GM23338 (cell line): ENCODE data around the gene NFIA.

Source experiments
- EZH2 ChIP-seq: fragments of 200-600 bp; sonication (generic); IDR thresholded peaks from one replicate; pipeline ENCODE4 v1.8.0; 2017; ENCODE audit warnings: antibody characterized with exemption, mild to moderate bottlenecking, low read depth; ENCODE audit not compliant: unreplicated experiment
- POLR2AphosphoS5 ChIP-seq: IDR thresholded peaks from 2 replicates; pipeline ENCODE4 v1.6.1; 2016; ENCODE audit warnings: antibody characterized with exemption, low read depth
- TF ChIP-seq, protein P1 (sequence below), 2 experiments: fragments of 200-600 bp in 1 of 2; sonication (generic) in 1 of 2; conservative IDR thresholded peaks; 2 replicates each; pipeline versions ENCODE4 v1.5.1 to v1.6.1; 2016 to 2017; ENCODE audit warnings: antibody characterized with exemption in 2 of 2, low read depth in 2 of 2, mild to moderate bottlenecking in 2 of 2, moderate library complexity in 1 of 2

DNA sequence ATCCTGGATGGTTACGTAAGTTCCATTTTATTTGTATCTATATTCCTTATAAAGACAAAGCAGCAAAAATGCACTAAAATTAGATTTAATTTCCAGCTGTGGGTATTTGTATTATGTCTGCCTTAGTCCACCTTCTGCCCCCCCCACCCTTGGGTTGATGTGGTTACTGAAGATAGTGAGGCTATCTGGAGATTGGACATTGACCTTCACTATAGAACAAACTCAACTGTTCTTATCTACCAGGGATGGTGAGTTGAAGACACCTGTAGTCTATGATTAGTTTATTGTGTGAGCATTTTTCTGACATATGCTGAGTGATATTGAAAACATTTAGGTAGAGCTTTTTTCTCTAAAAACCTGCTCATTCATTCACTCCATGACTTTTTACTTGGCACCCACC is 122.2 kb downstream of the NFIA start:
- TF ChIP-seq, protein P1, sequence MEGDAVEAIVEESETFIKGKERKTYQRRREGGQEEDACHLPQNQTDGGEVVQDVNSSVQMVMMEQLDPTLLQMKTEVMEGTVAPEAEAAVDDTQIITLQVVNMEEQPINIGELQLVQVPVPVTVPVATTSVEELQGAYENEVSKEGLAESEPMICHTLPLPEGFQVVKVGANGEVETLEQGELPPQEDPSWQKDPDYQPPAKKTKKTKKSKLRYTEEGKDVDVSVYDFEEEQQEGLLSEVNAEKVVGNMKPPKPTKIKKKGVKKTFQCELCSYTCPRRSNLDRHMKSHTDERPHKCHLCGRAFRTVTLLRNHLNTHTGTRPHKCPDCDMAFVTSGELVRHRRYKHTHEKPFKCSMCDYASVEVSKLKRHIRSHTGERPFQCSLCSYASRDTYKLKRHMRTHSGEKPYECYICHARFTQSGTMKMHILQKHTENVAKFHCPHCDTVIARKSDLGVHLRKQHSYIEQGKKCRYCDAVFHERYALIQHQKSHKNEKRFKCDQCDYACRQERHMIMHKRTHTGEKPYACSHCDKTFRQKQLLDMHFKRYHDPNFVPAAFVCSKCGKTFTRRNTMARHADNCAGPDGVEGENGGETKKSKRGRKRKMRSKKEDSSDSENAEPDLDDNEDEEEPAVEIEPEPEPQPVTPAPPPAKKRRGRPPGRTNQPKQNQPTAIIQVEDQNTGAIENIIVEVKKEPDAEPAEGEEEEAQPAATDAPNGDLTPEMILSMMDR (conservative IDR thresholded peaks at IDR 0.05; ENCODE audit: low read depth in 2 of 2): no peak
- TF ChIP-seq POLR2AphosphoS5: no peak
- no peak for TF ChIP-seq EZH2
